C4-2B (cell line): ENCODE data around the gene CORO1A.

Experiments used
- H3K27ac ChIP-seq: fragments of 450-650 bp; 2 replicates; pipeline ENCODE4 v1.5.1; 2017
- ZFX ChIP-seq: fragments of 450-650 bp; IDR thresholded peaks from 2 replicates; pipeline ENCODE4 v1.6.1; 2017
- TF ChIP-seq, protein P1 (sequence below): fragments of 450-650 bp; conservative IDR thresholded peaks from 2 replicates; pipeline ENCODE4 v1.5.1; 2017; ENCODE audit warnings: mild to moderate bottlenecking

The CORO1A gene

DNA sequence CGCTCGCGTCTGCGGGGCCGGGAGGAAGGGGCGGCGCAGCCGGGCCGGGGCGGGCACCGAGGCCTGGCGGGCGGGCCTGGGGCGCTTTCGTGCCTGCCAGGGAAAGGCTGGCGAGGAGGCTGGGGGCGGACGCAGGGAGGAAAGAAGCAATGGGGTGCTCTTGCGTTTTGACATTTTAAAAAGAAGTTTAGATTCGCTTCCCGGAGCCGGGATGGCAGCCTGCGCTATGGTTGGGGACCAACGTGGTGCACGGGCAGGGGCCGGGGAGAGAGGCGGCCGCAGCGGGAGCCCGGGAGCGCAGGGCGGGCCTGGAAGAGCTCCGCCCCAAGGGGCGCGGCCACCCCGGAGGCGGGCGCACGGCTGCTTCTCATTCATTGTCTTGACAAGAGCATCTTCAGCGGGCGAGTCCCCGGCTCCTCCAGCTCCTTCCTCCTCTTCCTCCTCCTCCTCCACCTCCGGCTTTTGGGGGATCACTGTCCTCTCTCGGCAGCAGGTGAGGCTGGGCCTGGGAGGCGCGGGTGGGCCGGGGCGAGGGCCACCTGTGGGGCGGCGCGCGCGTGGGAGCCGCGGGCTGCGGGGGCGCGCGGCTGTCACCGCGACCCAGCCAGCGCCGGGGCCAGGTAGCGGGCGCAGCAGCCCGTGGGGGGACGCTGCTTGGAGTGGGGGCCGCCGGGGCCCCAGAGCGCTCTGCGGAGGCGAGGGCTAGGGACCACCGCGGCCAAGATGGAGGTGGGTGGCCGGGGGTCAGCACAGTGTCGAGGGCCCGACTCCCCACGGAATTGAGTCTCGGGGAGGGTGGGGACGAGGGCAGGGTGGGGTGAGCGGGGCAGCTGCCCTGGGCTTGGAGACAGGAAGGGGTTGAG lies at the start of gene CORO1A:
Gene CORO1A, plus strand, starts transcription at position 370 of the 863 bp plus-strand sequence. CDS start 1,608 bp downstream, outside the sequence.
- TF ChIP-seq, protein P1, sequence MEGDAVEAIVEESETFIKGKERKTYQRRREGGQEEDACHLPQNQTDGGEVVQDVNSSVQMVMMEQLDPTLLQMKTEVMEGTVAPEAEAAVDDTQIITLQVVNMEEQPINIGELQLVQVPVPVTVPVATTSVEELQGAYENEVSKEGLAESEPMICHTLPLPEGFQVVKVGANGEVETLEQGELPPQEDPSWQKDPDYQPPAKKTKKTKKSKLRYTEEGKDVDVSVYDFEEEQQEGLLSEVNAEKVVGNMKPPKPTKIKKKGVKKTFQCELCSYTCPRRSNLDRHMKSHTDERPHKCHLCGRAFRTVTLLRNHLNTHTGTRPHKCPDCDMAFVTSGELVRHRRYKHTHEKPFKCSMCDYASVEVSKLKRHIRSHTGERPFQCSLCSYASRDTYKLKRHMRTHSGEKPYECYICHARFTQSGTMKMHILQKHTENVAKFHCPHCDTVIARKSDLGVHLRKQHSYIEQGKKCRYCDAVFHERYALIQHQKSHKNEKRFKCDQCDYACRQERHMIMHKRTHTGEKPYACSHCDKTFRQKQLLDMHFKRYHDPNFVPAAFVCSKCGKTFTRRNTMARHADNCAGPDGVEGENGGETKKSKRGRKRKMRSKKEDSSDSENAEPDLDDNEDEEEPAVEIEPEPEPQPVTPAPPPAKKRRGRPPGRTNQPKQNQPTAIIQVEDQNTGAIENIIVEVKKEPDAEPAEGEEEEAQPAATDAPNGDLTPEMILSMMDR, result no peak
- TF ChIP-seq ZFX, result peak; percentile 53; the same call in 1 of the 2 replicates
- peak within 1 kb of the TSS; percentile 49 for H3K27ac ChIP-seq

- TF ChIP-seq, protein P1, result no peak
- no peak for TF ChIP-seq ZFX
- no peak overlapping the region for H3K27ac ChIP-seq
Observed at GRCh38 chr16:30136971-30137605, 46.3 kb upstream of the CORO1A start.

DNA sequence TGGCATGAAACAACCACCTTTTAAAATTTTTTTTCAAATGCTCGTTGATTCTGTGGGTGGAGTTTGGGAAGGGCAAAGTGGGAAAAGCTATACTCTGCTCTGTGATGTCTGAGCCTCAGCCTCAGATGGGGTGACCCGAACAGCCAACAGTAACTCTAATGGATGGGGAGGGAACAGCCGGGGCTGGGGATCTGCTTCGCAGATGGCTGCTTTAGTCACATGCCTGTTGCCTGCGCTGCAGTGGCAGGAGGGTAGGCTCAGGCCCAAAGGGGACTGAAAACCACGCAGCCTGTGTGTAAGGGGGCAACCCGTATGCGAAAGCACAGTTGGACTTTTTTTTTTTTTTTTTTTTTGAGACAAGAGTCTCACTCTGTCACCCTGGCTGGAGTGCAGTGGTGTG lies 45.5 kb upstream of the CORO1A start:
- H3K27ac ChIP-seq, result no peak overlapping the region
- TF ChIP-seq ZFX, result no peak
- TF ChIP-seq, protein P1, result no peak

- H3K27ac ChIP-seq, result no peak overlapping the region
- TF ChIP-seq, protein P1, result no peak
- TF ChIP-seq ZFX, result no peak
Observed at GRCh38 chr16:30139583-30140481, 43.6 kb upstream of the CORO1A start.

- no peak for TF ChIP-seq ZFX
- TF ChIP-seq, protein P1, result no peak
- H3K27ac ChIP-seq, result no peak overlapping the region
Observed at GRCh38 chr16:30141750-30142149, 41.7 kb upstream of the CORO1A start.

GRCh38 chr16:30142672-30143346 lies 40.6 kb upstream of the CORO1A start:
- H3K27ac ChIP-seq, result no peak overlapping the region
- TF ChIP-seq, protein P1, result no peak
- TF ChIP-seq ZFX, result no peak
